ENCODE measurements around the gene ARPC2. TPM values are rescaled to one million over a fixed set of nuclear protein-coding genes. Genes with fewer than 3 reads are reported as not detected.

The ARPC2 gene
- 291 to 305 TPM (median 299 TPM) in 5 replicates for total RNA-seq (2022; extraction: Qiagen RNA extraction)

GRCh38 chr2:218216674-218217359 lies at the start of gene ARPC2:
TSS of gene ARPC2 (plus strand) at chr2:218217189. CDS start at chr2:218217471, 282 bp downstream.

DNA sequence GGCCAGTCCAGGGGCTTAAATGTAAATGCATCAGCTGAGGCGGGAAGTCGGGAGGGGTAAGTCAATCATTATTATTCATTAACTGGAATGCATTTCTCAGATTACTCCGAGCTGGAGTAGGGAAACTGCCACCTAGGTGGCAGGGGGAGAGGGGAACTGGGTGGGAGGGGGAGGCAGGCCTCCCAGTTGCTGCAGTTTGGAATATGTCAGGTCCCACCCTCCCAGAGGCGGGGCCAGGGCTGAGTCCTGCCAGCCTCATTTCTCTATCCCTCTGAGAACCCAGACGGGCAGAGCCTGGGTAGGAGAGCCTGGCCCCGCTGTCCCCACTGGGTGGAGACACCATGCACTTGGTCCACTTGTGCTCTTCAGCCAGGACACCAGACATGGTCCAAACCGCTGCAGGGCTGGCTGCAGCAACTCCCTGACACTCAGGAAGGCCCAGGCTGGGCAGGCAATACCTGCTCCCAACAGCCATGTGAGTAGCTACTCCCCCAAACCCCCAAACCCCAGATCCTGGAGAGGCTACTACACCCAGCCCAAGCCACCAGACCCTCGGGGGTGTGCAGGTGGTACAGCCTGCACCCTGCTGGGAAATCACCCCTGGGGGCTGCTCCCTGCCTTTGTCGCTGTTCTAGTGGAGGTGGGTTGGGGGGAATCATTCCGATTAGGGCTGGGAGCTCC lies 43.9 kb downstream of the ARPC2 start, which contains the start of gene GPBAR1:
Gene GPBAR1 (plus strand): TSS at position 274 of the 681 bp plus-strand sequence. CDS start 1,710 bp downstream, outside the sequence.

GRCh38 chr2:218269900-218270720 lies 53.1 kb downstream of the ARPC2 start, which contains the start of the genes AAMP and PNKD:
TSS of gene AAMP (minus strand) at chr2:218270137. CDS start at chr2:218270086, 51 bp downstream.
TSS of gene PNKD (plus strand) at chr2:218270519. CDS start at chr2:218270536, 17 bp downstream.

DNA sequence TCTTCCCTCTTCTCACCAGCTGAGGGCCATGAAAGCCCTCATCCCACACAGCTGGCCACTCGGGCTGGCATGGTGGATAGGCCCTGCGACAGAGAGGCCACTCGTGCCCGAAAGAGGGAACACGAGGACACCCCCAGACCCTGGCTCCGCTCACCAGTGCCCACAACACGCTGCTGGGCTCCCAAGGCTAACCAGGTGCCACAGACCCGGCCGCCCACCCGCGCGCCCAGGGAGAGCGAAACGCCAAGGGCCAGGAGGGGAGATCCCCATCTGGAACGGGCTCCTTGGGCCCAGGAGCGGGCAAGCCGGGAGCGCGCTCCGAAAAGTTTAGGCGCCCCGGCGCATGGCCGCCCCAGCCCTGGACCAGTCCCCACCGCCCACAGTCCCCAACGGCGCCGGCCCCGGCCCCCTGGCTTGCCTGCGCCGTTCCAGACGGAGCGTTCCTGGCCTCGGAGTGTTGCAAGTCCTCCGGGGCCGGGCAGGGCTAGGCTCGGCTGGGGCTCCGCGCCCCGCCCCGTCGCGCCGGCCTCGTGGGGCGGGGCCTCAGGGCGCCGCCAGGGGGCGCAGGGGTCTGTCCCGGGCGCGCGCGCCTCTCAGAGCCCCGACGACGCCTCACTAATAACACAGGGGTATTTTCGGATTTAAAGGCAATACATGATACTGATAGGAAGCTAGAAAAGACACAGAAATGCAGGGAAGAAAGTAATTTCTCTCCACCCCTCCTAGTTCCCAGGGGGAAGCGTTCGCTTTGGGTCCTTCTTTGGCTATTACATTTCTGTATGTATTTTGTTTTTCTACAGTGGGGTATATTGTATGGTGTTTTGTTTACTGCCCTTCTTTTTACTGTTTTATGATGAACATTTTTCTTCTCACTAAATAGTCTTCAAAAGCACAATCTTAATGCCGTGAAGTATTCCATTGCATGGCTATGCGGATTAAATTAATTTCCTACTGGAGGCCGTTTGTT lies 75.3 kb downstream of the ARPC2 start, which contains the start of gene TMBIM1:
Gene TMBIM1 (minus strand): TSS at position 456 of the 967 bp plus-strand sequence. CDS start 10,362 bp downstream, outside the sequence.

Other genes starting within 250 kb of the ARPC2 start
- 8.5 to 20.9 TPM (median 17.5 TPM) in 5 replicates for gene TNS1, start 214.2 kb upstream of the ARPC2 start, total RNA-seq (2022; extraction: Qiagen RNA extraction)
- gene RUFY4, start 147.9 kb upstream of the ARPC2 start, total RNA-seq (2022; extraction: Qiagen RNA extraction), result 0.09 TPM in 1 of 5 replicates, not detected in the others
- gene CXCR2, start 91.2 kb upstream of the ARPC2 start, total RNA-seq (2022; extraction: Qiagen RNA extraction), result 0.07 TPM in 1 of 5 replicates, not detected in the others
- not detected in 5 replicates for gene CXCR1, start 50.2 kb upstream of the ARPC2 start, total RNA-seq (2022; extraction: Qiagen RNA extraction)
- 0.14 to 0.29 TPM (median 0.18 TPM) in 5 replicates for gene GPBAR1, start 43.8 kb downstream of the ARPC2 start, total RNA-seq (2022; extraction: Qiagen RNA extraction)
- 122 to 179 TPM (median 125 TPM) in 5 replicates for gene AAMP, start 52.9 kb downstream of the ARPC2 start, total RNA-seq (2022; extraction: Qiagen RNA extraction)
- 58.3 to 74.6 TPM (median 68.8 TPM) in 5 replicates for gene PNKD, start 53.3 kb downstream of the ARPC2 start, total RNA-seq (2022; extraction: Qiagen RNA extraction)
- gene TMBIM1, start 75.3 kb downstream of the ARPC2 start, total RNA-seq (2022; extraction: Qiagen RNA extraction), result 123 to 148 TPM (median 135 TPM) in 5 replicates
- 0.21 to 0.23 TPM in 2 of 5 replicates, not detected in the others for gene CATIP, start 139.7 kb downstream of the ARPC2 start, total RNA-seq (2022; extraction: Qiagen RNA extraction)
- gene SLC11A1, start 165.1 kb downstream of the ARPC2 start, total RNA-seq (2022; extraction: Qiagen RNA extraction), result 0.08 to 0.29 TPM (median 0.23 TPM) in 5 replicates
- gene CTDSP1, start 182.7 kb downstream of the ARPC2 start, total RNA-seq (2022; extraction: Qiagen RNA extraction), result 66.9 to 75.6 TPM (median 71.5 TPM) in 5 replicates
- 0.17 to 0.38 TPM (median 0.35 TPM) in 5 replicates for gene VIL1, start 201.9 kb downstream of the ARPC2 start, total RNA-seq (2022; extraction: Qiagen RNA extraction)

Measured in A549 treated with Hydrocortisone at 1 μM for 4 hours (cell line).